Activated T-cell treated with anti-CD3 and anti-CD28 coated beads for 24 hours (primary cell): ENCODE data around the gene BANP.
"Not testable (repeated sequence)": the region's sequence is repeated elsewhere in the genome, so short reads cannot be mapped to it uniquely, and the experiment has no call there.

ENCODE experiments used
- DNase-seq: peaks from one replicate; pipeline ENCODE4 v3.0.0-alpha.2; 2020; ENCODE audit warnings: low read depth

Gene BANP

GRCh38 chr16:87995644-87996043 lies 44.4 kb downstream of the BANP start:
- DNase-seq = no peak

GRCh38 chr16:87996962-87997880 lies 46.0 kb downstream of the BANP start:
- DNase-seq = no peak

GRCh38 chr16:87998184-87998793 lies 47.1 kb downstream of the BANP start:
- DNase-seq = not testable (repeated sequence)

- DNase-seq = not testable (repeated sequence)
Measured at GRCh38 chr16:87998992-87999391, 47.8 kb downstream of the BANP start.

- DNase-seq = no peak
Measured at GRCh38 chr16:88002211-88002610, 51.0 kb downstream of the BANP start.

GRCh38 chr16:88002749-88003148 lies 51.5 kb downstream of the BANP start:
- DNase-seq = no peak

- no peak for DNase-seq
Measured at GRCh38 chr16:88003316-88003715, 52.1 kb downstream of the BANP start.

- no peak for DNase-seq
Measured at GRCh38 chr16:88003736-88004135, 52.5 kb downstream of the BANP start.

- DNase-seq = no peak
Measured at GRCh38 chr16:88004391-88004790, 53.2 kb downstream of the BANP start.

GRCh38 chr16:88005181-88005581 lies 53.9 kb downstream of the BANP start:
- no peak for DNase-seq

GRCh38 chr16:88005968-88006367 lies 54.7 kb downstream of the BANP start:
- DNase-seq = no peak

GRCh38 chr16:88007321-88007731 lies 56.1 kb downstream of the BANP start:
- no peak for DNase-seq

- DNase-seq = no peak
Measured at GRCh38 chr16:88008840-88009239, 57.6 kb downstream of the BANP start.

GRCh38 chr16:88009563-88010342 lies 58.5 kb downstream of the BANP start:
- no peak for DNase-seq

- no peak for DNase-seq
Measured at GRCh38 chr16:88010343-88010967, 59.2 kb downstream of the BANP start.

- DNase-seq = no peak
Measured at GRCh38 chr16:88010968-88011483, 59.8 kb downstream of the BANP start.

GRCh38 chr16:88012360-88012759 lies 61.1 kb downstream of the BANP start:
- no peak for DNase-seq

GRCh38 chr16:88013091-88013609 lies 61.9 kb downstream of the BANP start:
- DNase-seq = no peak

GRCh38 chr16:88013766-88014251 lies 62.6 kb downstream of the BANP start:
- no peak for DNase-seq

- no peak for DNase-seq
Measured at GRCh38 chr16:88014252-88014781, 63.1 kb downstream of the BANP start.
